A673 (cell line): ENCODE data around the gene SNAI3. TPM values are rescaled to one million over a fixed set of nuclear protein-coding genes. Genes with fewer than 3 reads are reported as not detected.

Source experiments
- BruUV-seq: library from RNA; stranded (reverse); fragments of 400-500 nt; replicated peaks from 2 replicates; lab custom pipeline; 2021; lab: Mats Ljungman, UMichigan
- CTCF ChIA-PET: fragments of 300-600 bp; sonication (Branson Sonifier 250); formaldehyde crosslinking; loops from one replicate; lab custom pipeline; 2022; ENCODE audit warnings: antibody characterized with exemption; lab: Charles Lee
- POLR2A ChIA-PET: fragments of 300-600 bp; sonication (Branson Sonifier 250); formaldehyde crosslinking; loops from one replicate; lab custom pipeline; 2022; ENCODE audit warnings: antibody characterized with exemption; ENCODE audit not compliant: low non-redundant PET; lab: Charles Lee
- DNase-seq: peaks from one replicate; pipeline ENCODE4 v3.0.0-alpha.2; 2015; ENCODE audit warnings: low spot score
- H3K27ac ChIP-seq: fragments of 200-600 bp; sonication (generic); 2 replicates; pipeline ENCODE4 v1.5.1; 2016; ENCODE audit warnings: mixed run types, low read depth, mild to moderate bottlenecking, mixed read lengths, antibody characterized with exemption, low read length; ENCODE audit not compliant: poor library complexity, severe bottlenecking
- H3K27me3 ChIP-seq: fragments of 200-600 bp; sonication (generic); replicated peaks from 2 replicates; pipeline ENCODE4 v1.6.1; 2017; ENCODE audit warnings: mixed run types, low read depth, mild to moderate bottlenecking, mixed read lengths, antibody characterized with exemption, low read length; ENCODE audit not compliant: insufficient read depth, poor library complexity
- H3K36me3 ChIP-seq: fragments of 200-600 bp; sonication (generic); 2 replicates; pipeline ENCODE4 v1.6.1; 2016; ENCODE audit warnings: mixed run types, mild to moderate bottlenecking, mixed read lengths, antibody characterized with exemption, low read length; ENCODE audit not compliant: insufficient read depth, poor library complexity, severe bottlenecking
- H3K4me1 ChIP-seq: fragments of 200-600 bp; sonication (generic); 2 replicates; pipeline ENCODE4 v1.6.1; 2017; ENCODE audit warnings: mixed run types, mild to moderate bottlenecking, mixed read lengths, antibody characterized with exemption, low read length; ENCODE audit not compliant: insufficient read depth, poor library complexity, severe bottlenecking
- H3K4me3 ChIP-seq: fragments of 200-600 bp; sonication (generic); 2 replicates; pipeline ENCODE4 v1.5.1; 2016; ENCODE audit warnings: low read depth, mixed run types, mild to moderate bottlenecking, mixed read lengths, low read length; ENCODE audit not compliant: poor library complexity, severe bottlenecking
- H3K9me3 ChIP-seq: fragments of 200-600 bp; sonication (generic); 2 replicates; pipeline ENCODE4 v1.6.1; 2016; ENCODE audit warnings: mixed run types, low read depth, mild to moderate bottlenecking, mixed read lengths, antibody characterized with exemption, low read length; ENCODE audit not compliant: poor library complexity, severe bottlenecking
- CTCF ChIP-seq: fragments of 300-800, 200-600 bp; sonication (generic); conservative IDR thresholded peaks from 2 replicates; pipeline ENCODE4 v1.5.1; 2017; ENCODE audit warnings: low read depth, mild to moderate bottlenecking, antibody characterized with exemption, low read length, moderate library complexity, mixed read lengths
- EZH2 ChIP-seq: fragments of 200-600 bp; sonication (generic); IDR thresholded peaks from 2 replicates; pipeline ENCODE4 v1.6.1; 2017; ENCODE audit warnings: borderline replicate concordance, low read depth, mild to moderate bottlenecking, mixed read lengths, antibody characterized with exemption, low read length; ENCODE audit not compliant: poor library complexity, severe bottlenecking
- intact Hi-C: fragments of 100-400 bp; cut with micrococcal nuclease; formaldehyde crosslinking; loops from one replicate; pipeline ENCODE4 v1.10.0; 2022; ENCODE audit not compliant: unreplicated experiment
- total RNA-seq: library from RNA; stranded (reverse); gene quantifications from 2 replicates; pipeline ENCODE4 v1.2.3, GENCODE V29; 2021

SNAI3 gene
- total RNA-seq, 1 experiment from 2014 or later = not detected

GRCh38 chr16:88649195-88649923 lies 36.9 kb downstream of the SNAI3 start:
- Histone ChIP-seq H3K27ac (peak overlapping the region; percentile 70), H3K27me3 (no peaks in the 10 kb centered on the region), H3K4me3 (peak overlapping the region; percentile 74), H3K36me3 (peaks cover 12% of the 10 kb centered on the region), H3K9me3 (no peaks in the 10 kb centered on the region), H3K4me1 (peaks cover 17% of the 10 kb centered on the region)
- ChIA-PET CTCF (no interaction called here), POLR2A (interaction anchor here (0.7 kb wide), 1 partner anchor 134 kb away, joined by 6 read pairs; no protein-coding TSS in a partner anchor)
- TF ChIP-seq EZH2 (no peak), CTCF (no peak)
- no peak for DNase-seq
- intact Hi-C loops = no loop called here
- no TSS peak for BruUV-seq

- TF ChIP-seq CTCF (no peak), EZH2 (no peak)
- DNase-seq = no peak
- CTCF ChIA-PET = no interaction called here
- H3K4me3 ChIP-seq = no peak overlapping the region
- no peaks in the 10 kb centered on the region for H3K27me3 ChIP-seq
- no peaks in the 10 kb centered on the region for H3K9me3 ChIP-seq
- intact Hi-C loops = no loop called here
- H3K27ac ChIP-seq = no peak overlapping the region
- BruUV-seq = no TSS peak
- POLR2A ChIA-PET = no interaction called here
- peaks cover 17% of the 10 kb centered on the region for H3K4me1 ChIP-seq
- peaks cover 1% of the 10 kb centered on the region for H3K36me3 ChIP-seq
Measured at GRCh38 chr16:88647178-88648070, 38.9 kb downstream of the SNAI3 start.

- H3K27me3 ChIP-seq = no peaks in the 10 kb centered on the region
- peaks cover 14% of the 10 kb centered on the region for H3K4me1 ChIP-seq
- no peaks in the 10 kb centered on the region for H3K36me3 ChIP-seq
- POLR2A ChIA-PET = no interaction called here
- CTCF ChIA-PET = no interaction called here
- DNase-seq = no peak
- H3K9me3 ChIP-seq = no peaks in the 10 kb centered on the region
- H3K4me3 ChIP-seq = no peak overlapping the region
- H3K27ac ChIP-seq = no peak overlapping the region
- BruUV-seq = no TSS peak
- intact Hi-C loops = no loop called here
- TF ChIP-seq CTCF (no peak), EZH2 (no peak)
Measured at GRCh38 chr16:88646345-88647034, 39.8 kb downstream of the SNAI3 start.
